Right lobe of liver (tissue), 4 donors: ENCODE results near the gene HECW1.
"Not testable (repeated sequence)": the region's sequence is repeated elsewhere in the genome, so short reads cannot be mapped to it uniquely, and the experiment has no call there.

Source experiments
- CTCF ChIP-seq, 4 donors: fragments of 200-600 bp in 3 of 4; fragments of 450-650 bp in 1 of 4; IDR thresholded peaks; one replicate each; pipeline versions ENCODE4 v1.5.1 to v1.8.0; 2016 to 2022; ENCODE audit warnings: antibody characterized with exemption in 4 of 4, mild to moderate bottlenecking in 2 of 4
- POLR2A ChIP-seq: fragments of 450-650 bp; IDR thresholded peaks from one replicate; pipeline ENCODE4 v1.6.1; 2017; ENCODE audit warnings: antibody characterized with exemption, mild to moderate bottlenecking
- donor health status: DM: no; HTN: no; CAD: no.
- donor health status: DM: no; HTN: no; CAD: no.
- donor health status: DM: no; HTN: yes; CAD: no.

DNA sequence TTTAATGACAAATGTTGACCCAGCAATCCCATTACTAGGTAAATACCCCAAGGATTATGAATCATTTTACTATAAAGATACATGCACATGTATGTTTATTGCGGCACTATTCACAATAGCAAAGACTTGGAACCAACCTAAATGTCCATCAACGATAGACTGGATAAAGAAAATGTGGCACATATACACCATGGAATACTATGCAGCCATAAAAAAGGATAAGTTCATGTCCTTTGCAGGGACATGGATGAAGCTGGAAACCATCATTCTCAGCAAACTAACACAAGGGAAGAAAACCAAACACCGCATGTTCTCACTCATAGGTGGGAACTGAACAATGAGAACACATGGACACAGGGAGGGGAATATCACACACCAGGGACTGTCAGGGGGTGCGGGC, 38.6 kb upstream of the HECW1 start:
- TF ChIP-seq POLR2A; CTCF (IDR thresholded peaks at IDR 0.05): not testable (repeated sequence)
